GM12878 (cell line): Measurements from ENCODE around the gene MAST4. TPM values are rescaled to one million over a fixed set of nuclear protein-coding genes. Genes with fewer than 3 reads are reported as not detected.

ENCODE experiments used
- ATAC-seq: fragments of 200-7000 bp; cut with Tn5 transposase; 3 replicates; pipeline ENCODE4 v1.9.1; 2020; ENCODE audit warnings: mild to moderate bottlenecking, moderate library complexity
- BruUV-seq: library from RNA; stranded (reverse); fragments of 400-500 nt; replicated peaks from 2 replicates; lab custom pipeline; 2021; lab: Mats Ljungman, UMichigan
- CTCF ChIA-PET: fragments of 300-600 bp; sonication (Branson Sonifier 250); formaldehyde crosslinking; extraction: SDS; loops from one replicate; lab custom pipeline; 2021; ENCODE audit warnings: inconsistent platforms; lab: Yijun Ruan, JAX
- POLR2A ChIA-PET: fragments of 350-600 bp; formaldehyde crosslinking; extraction: SDS; loops from one replicate; lab custom pipeline; 2021; ENCODE audit warnings: inconsistent platforms; lab: Charles Lee
- RAD21 ChIA-PET: fragments of 300-600 bp; sonication (Branson Sonifier 250); formaldehyde crosslinking; loops from one replicate; lab custom pipeline; 2023; ENCODE audit warnings: antibody characterized with exemption; ENCODE audit not compliant: unreplicated experiment; lab: Charles Lee
- SMC1A ChIA-PET: fragments of 300-600 bp; sonication (Branson Sonifier 250); formaldehyde crosslinking; loops from one replicate; lab custom pipeline; 2023; ENCODE audit not compliant: unreplicated experiment, uncharacterized antibody; lab: Charles Lee
- DNase-seq: peaks from one replicate; pipeline ENCODE4 v3.0.0-alpha.2; 2011; ENCODE audit warnings: low read depth, low spot score
- FAIRE-seq: peaks from 3 replicates; lab custom pipeline; 2011; peaks lifted over from hg19 to GRCh38; lab: Jason Lieb, UNC
- H2AFZ ChIP-seq: 2 replicates; pipeline ENCODE4 v1.6.0; 2011; ENCODE audit warnings: low read depth, low read length, control low read depth; ENCODE audit not compliant: control insufficient read depth
- H3K27ac ChIP-seq: 2 replicates; pipeline ENCODE4 v1.5.1; 2011; ENCODE audit warnings: control low read depth; ENCODE audit not compliant: control insufficient read depth, insufficient read depth
- H3K27me3 ChIP-seq, 2 experiments: replicated peaks in 1 of 2; 2 replicates each; pipeline versions ENCODE4 v1.6.0 to v1.6.1; 2011; ENCODE audit warnings: low read length in 1 of 2; ENCODE audit not compliant: control insufficient read depth in 2 of 2, insufficient read depth in 2 of 2
- H3K36me3 ChIP-seq, 2 experiments: 2 replicates each; pipeline ENCODE4 v1.5.1; 2011; ENCODE audit warnings: low read length in 1 of 2; ENCODE audit not compliant: control insufficient read depth in 2 of 2, insufficient read depth in 2 of 2
- H3K4me1 ChIP-seq: 2 replicates; pipeline ENCODE4 v1.6.1; 2011; ENCODE audit warnings: mild to moderate bottlenecking, low read length, moderate library complexity, mixed read lengths; ENCODE audit not compliant: control insufficient read depth, insufficient read depth
- H3K4me2 ChIP-seq: 2 replicates; pipeline ENCODE4 v1.6.0; 2011; ENCODE audit warnings: control low read depth; ENCODE audit not compliant: control insufficient read depth, insufficient read depth
- H3K4me3 ChIP-seq: fragments of 200-600 bp; sonication (generic); 2 replicates; pipeline ENCODE4 v1.5.1; 2016
- H3K79me2 ChIP-seq: 2 replicates; pipeline ENCODE4 v1.6.0; 2011; ENCODE audit warnings: low read length; ENCODE audit not compliant: control insufficient read depth, insufficient read depth
- H3K9ac ChIP-seq: 2 replicates; pipeline ENCODE4 v1.8.0; 2011; ENCODE audit warnings: low read length, control low read depth, mixed read lengths; ENCODE audit not compliant: control insufficient read depth, insufficient read depth
- H3K9me3 ChIP-seq: replicated peaks from 3 replicates; pipeline ENCODE4 v1.5.1; 2011; ENCODE audit warnings: mild to moderate bottlenecking, low read length; ENCODE audit not compliant: control insufficient read depth, insufficient read depth
- H4K20me1 ChIP-seq: 2 replicates; pipeline ENCODE4 v1.6.0; 2011; ENCODE audit not compliant: control insufficient read depth, insufficient read depth
- FOXM1 ChIP-seq: IDR thresholded peaks from 2 replicates; pipeline ENCODE4 v1.6.1; 2012; ENCODE audit warnings: low read depth, mild to moderate bottlenecking, inconsistent platforms, low read length, moderate library complexity
- HDAC6 ChIP-seq: fragments of 200-600 bp; sonication (generic); IDR thresholded peaks from one replicate; pipeline ENCODE4 v1.8.0; 2017; ENCODE audit warnings: antibody characterized with exemption; ENCODE audit not compliant: unreplicated experiment
- JUND ChIP-seq: IDR thresholded peaks from 2 replicates; pipeline ENCODE4 v1.6.1; 2012; ENCODE audit warnings: low read depth, mild to moderate bottlenecking, low read length, improper control_type of control experiment, moderate library complexity
- MXI1 ChIP-seq: fragments of 150-350 bp; IDR thresholded peaks from 2 replicates; pipeline ENCODE4 v1.6.1; 2011; ENCODE audit warnings: low read depth, mild to moderate bottlenecking, inconsistent platforms, low read length, improper control_type of control experiment
- POU2F2 ChIP-seq: IDR thresholded peaks from 3 replicates; pipeline ENCODE4 v1.6.1; 2011; ENCODE audit warnings: low read depth, mild to moderate bottlenecking, low read length, borderline replicate concordance
- WGBS: methylation state at CpG from one replicate; pipeline ENCODE4 v1.1.6; 2016; ENCODE audit warnings: low lambda C conversion rate; ENCODE audit not compliant: insufficient replicate concordance, insufficient coverage; ENCODE audit errors: missing lambda C conversion rate; 5-methylcytosine and 5-hydroxymethylcytosine counted together
- in situ Hi-C: fragments of 300-500 bp; cut with MboI; formaldehyde crosslinking; loops from 9 replicates; pipeline ENCODE4 v1.14.3; 2018; ENCODE audit warnings: mixed read lengths
- intact Hi-C: fragments of 100-400 bp; cut with micrococcal nuclease; formaldehyde crosslinking; loops from one replicate; pipeline ENCODE4 v1.14.2; 2022; ENCODE audit not compliant: unreplicated experiment
- polyA plus RNA-seq, 11 experiments: library from polyadenylated mRNA; depleted of rRNA in 4 of 11; unstranded in 6 of 11; stranded (reverse) in 5 of 11; fragments of >200 nt; fragmentation: Nextera tagmentation in 4 of 11; fragmentation: Illumina TruSeq in 1 of 11; extraction: Ambion mirVana in 4 of 11; extraction: Trizol in 1 of 11; gene quantifications; 1 replicate in 1 of 11; 2 replicates in 10 of 11; pipeline versions ENCODE4 v1.2.1 to v1.2.3, GENCODE V29; 2011 to 2016; ENCODE audit warnings: inconsistent platforms in 2 of 11, missing spikeins in 2 of 11, low read depth in 1 of 11
- total RNA-seq, 4 experiments: library from RNA; depleted of rRNA in 3 of 4; stranded (reverse); fragments of >200 nt in 3 of 4; fragmentation: Illumina TruSeq in 1 of 4; extraction: Trizol in 1 of 4; gene quantifications; 2 replicates each; pipeline versions ENCODE4 v1.2.1 to v1.2.3, GENCODE V29; 2013 to 2021
- TF ChIP-seq, protein P1 (sequence below), 3 experiments: IDR thresholded peaks in 2 of 3; conservative IDR thresholded peaks in 1 of 3; 2 replicates each; pipeline ENCODE4 v1.5.1; 2011; ENCODE audit warnings: low read depth in 3 of 3, low read length in 3 of 3, mild to moderate bottlenecking in 3 of 3, control low read depth in 2 of 3, moderate library complexity in 2 of 3, inconsistent platforms in 1 of 3, mixed read lengths in 1 of 3; ENCODE audit not compliant: control insufficient read depth in 2 of 3, insufficient read depth in 1 of 3; ENCODE audit errors: extremely low read depth in 1 of 3

The MAST4 gene
- total and polyA plus RNA-seq, 10 of the 15 experiments (the other 5 are each of a cell fraction or from before 2014, with no cell fraction given), result 0.02 to 1.6 (median 0.29) TPM; not detected in 1

DNA sequence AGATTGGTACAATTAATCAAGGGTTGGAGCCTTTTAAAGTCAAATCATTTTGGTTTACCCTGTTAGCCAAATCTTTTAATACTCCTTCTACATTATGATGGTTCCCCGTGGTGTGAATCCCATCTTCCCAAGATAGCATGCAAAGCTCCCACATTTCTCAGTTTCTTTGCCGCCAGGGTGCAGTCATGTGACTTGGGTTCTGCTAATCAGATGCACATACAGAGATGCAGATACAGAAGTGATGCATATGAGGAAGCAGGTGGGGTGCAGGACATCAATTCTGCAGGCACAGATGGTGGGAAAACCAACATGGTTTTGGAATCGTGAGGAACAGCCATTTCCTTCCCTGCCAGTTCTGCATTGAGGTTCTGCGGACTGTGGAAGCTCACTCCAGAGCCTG, 8.4 kb upstream of the MAST4 start (continued):
- TF ChIP-seq MXI1, result no peak

DNA sequence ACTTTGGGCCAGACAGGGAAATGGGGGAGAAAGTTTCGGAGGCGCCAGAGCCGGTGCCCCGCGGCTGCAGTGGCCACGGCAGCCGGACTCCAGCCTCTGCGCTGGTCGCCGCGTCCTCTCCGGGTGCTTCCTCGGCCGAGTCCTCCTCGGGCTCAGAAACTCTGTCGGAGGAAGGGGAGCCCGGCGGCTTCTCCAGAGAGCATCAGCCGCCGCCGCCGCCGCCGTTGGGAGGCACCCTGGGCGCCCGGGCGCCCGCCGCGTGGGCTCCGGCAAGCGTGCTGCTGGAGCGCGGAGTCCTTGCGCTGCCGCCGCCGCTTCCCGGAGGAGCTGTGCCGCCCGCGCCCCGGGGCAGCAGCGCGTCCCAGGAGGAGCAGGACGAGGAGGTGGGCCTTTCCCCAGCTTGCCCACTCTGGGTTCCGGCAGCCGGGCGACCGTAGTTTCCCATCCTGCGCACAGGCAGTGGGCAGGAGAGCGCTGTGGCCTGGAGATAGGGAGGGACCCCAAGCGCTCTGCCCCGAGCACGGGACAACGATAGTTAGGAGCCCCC, 516 bp downstream of the MAST4 start:
- Histone ChIP-seq H3K4me2 (peak overlapping the region; percentile 92), H3K27ac (no peak overlapping the region), H3K27me3 (peaks cover 7 to 12% of the 10 kb centered on the region in 2 experiments), H3K36me3 (no peaks in the 10 kb centered on the region), H3K9ac (peak overlapping the region; percentile 45; the same call in 1 of the 2 replicates), H3K79me2 (no peaks in the 10 kb centered on the region), H2AFZ (peak overlapping the region; percentile 57), H3K9me3 (no peaks in the 10 kb centered on the region), H3K4me3 (peak overlapping the region; percentile 75), H4K20me1 (no peaks in the 10 kb centered on the region), H3K4me1 (peaks cover 9% of the 10 kb centered on the region; the same call in 1 of the 2 replicates)
- no peak for TF ChIP-seq POU2F2
- peak; percentile 20 for TF ChIP-seq HDAC6
- TF ChIP-seq FOXM1, result no peak
- TF ChIP-seq, protein P1, sequence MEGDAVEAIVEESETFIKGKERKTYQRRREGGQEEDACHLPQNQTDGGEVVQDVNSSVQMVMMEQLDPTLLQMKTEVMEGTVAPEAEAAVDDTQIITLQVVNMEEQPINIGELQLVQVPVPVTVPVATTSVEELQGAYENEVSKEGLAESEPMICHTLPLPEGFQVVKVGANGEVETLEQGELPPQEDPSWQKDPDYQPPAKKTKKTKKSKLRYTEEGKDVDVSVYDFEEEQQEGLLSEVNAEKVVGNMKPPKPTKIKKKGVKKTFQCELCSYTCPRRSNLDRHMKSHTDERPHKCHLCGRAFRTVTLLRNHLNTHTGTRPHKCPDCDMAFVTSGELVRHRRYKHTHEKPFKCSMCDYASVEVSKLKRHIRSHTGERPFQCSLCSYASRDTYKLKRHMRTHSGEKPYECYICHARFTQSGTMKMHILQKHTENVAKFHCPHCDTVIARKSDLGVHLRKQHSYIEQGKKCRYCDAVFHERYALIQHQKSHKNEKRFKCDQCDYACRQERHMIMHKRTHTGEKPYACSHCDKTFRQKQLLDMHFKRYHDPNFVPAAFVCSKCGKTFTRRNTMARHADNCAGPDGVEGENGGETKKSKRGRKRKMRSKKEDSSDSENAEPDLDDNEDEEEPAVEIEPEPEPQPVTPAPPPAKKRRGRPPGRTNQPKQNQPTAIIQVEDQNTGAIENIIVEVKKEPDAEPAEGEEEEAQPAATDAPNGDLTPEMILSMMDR (IDR thresholded peaks at IDR 0.05 in 2 of 3, conservative IDR thresholded peaks at IDR 0.05 in 1 of 3; ENCODE audit: control insufficient read depth in 2 of 3, extremely low read depth in 1 of 3, insufficient read depth in 1 of 3, low read depth in 3 of 3, low read length in 3 of 3), result no peak
- no peak for TF ChIP-seq JUND
- ChIA-PET CTCF (no interaction called here), SMC1A (no interaction called here), POLR2A (no interaction called here), RAD21 (no interaction called here)
- in situ Hi-C loops (no loop called here), intact Hi-C loops (no loop called here)
- BruUV-seq, result no TSS peak
- DNase-seq, result no peak
- ATAC-seq, result peak; percentile 58
- 2% methylated on average over 52 of the region's 56 CpGs for WGBS
- no peak for FAIRE-seq
